Upper lobe of left lung (tissue), 6 donors: ENCODE results near the gene PGAP6. TPM values are rescaled to one million over a fixed set of nuclear protein-coding genes. Genes with fewer than 3 reads are reported as not detected.

Experiments used
- ATAC-seq, 2 donors: fragments of 200-7000 bp; cut with Tn5 transposase; one replicate each; pipeline ENCODE4 v1.9.1; 2022; ENCODE audit warnings: mild to moderate bottlenecking in 2 of 2, moderate library complexity in 2 of 2; ENCODE audit not compliant: low FRiP score in 2 of 2
- DNase-seq, 2 donors: peaks; one replicate each; pipeline ENCODE4 v3.0.0-alpha.2; 2019 to 2020
- H3K27ac ChIP-seq, 4 donors: fragments of 200-600 bp; sonication (generic); one replicate each; pipeline ENCODE4 v1.5.1; 2016 to 2019
- H3K27me3 ChIP-seq, 4 donors: fragments of 200-600 bp; sonication (generic); one replicate each; pipeline ENCODE4 v1.5.1; 2017 to 2019
- H3K36me3 ChIP-seq, 4 donors: fragments of 200-600 bp; sonication (generic); one replicate each; pipeline ENCODE4 v1.5.1; 2016 to 2019
- H3K4me1 ChIP-seq, 4 donors: fragments of 200-600 bp; sonication (generic); one replicate each; pipeline ENCODE4 v1.5.1; 2018 to 2019
- H3K4me3 ChIP-seq, 4 donors: fragments of 200-600 bp; sonication (generic); one replicate each; pipeline ENCODE4 v1.5.1; 2017 to 2019; ENCODE audit warnings: mild to moderate bottlenecking in 2 of 4, moderate library complexity in 1 of 4
- H3K9me3 ChIP-seq, 4 donors: fragments of 200-600 bp; sonication (generic); one replicate each; pipeline ENCODE4 v1.5.1; 2018 to 2019
- CTCF ChIP-seq, 6 experiments: fragments of 450-650 bp in 4 of 6; fragments of 200-600 bp in 2 of 6; sonication (generic) in 2 of 6; IDR thresholded peaks; one replicate each; pipeline ENCODE4 v1.5.1; 2016 to 2019; ENCODE audit warnings: antibody characterized with exemption in 6 of 6
- EP300 ChIP-seq, 4 donors: sonication (generic); formaldehyde crosslinking; IDR thresholded peaks; one replicate each; pipeline ENCODE4 v1.5.1; 2017; ENCODE audit warnings: antibody characterized with exemption in 4 of 4, control low read depth in 2 of 4
- POLR2A ChIP-seq, 4 donors: fragments of 450-650 bp; IDR thresholded peaks; one replicate each; pipeline ENCODE4 v1.5.1; 2016 to 2017; ENCODE audit warnings: antibody characterized with exemption in 4 of 4, mild to moderate bottlenecking in 2 of 4
- POLR2AphosphoS5 ChIP-seq, 2 donors: sonication (generic); formaldehyde crosslinking; IDR thresholded peaks; one replicate each; pipeline ENCODE4 v1.5.1; 2017; ENCODE audit warnings: antibody characterized with exemption in 2 of 2
- WGBS, 2 donors: methylation state at CpG; one replicate each; pipeline ENCODE4 v1.1.5; 2017 to 2018; 5-methylcytosine and 5-hydroxymethylcytosine counted together
- total RNA-seq, 6 donors: library from RNA; depleted of rRNA in 4 of 6; stranded (reverse); fragments of >200 nt in 4 of 6; gene quantifications; one replicate each; pipeline versions ENCODE4 v1.1.0 to v1.2.1, GENCODE V29; 2016 to 2021
- donor health status: DM: no; HTN: no; CAD: no; lungs with moderate emphysema.
- donor health status: DM: no; HTN: yes; CAD: no; lungs with severe emphysema.

Gene PGAP6
- total RNA-seq, 6 donors from 2014 or later = 27.9 to 150 (median 96.4) TPM

- H3K27me3 ChIP-seq = no peaks in the 10 kb centered on the region
- no peak overlapping the region for H3K4me3 ChIP-seq
- DNase-seq (no peak), ATAC-seq (no peak)
- TF ChIP-seq POLR2AphosphoS5 (IDR thresholded peaks at IDR 0.05) (no peak), EP300 (IDR thresholded peaks at IDR 0.05) (no peak), POLR2A (IDR thresholded peaks at IDR 0.05) (no peak), CTCF (IDR thresholded peaks at IDR 0.05) (no peak)
- no peak overlapping the region for H3K27ac ChIP-seq
- WGBS, 2 donors = 92 to 93% methylated on average over 44 to 47 of the region's 47 CpGs
- H3K9me3 ChIP-seq = no peaks in the 10 kb centered on the region
- no peaks in the 10 kb centered on the region for H3K36me3 ChIP-seq
- peaks cover 0 to 6% (median 2%) of the 10 kb centered on the region in 4 donors for H3K4me1 ChIP-seq
Observed at GRCh38 chr16:360698-361336, 21.0 kb downstream of the PGAP6 start.

GRCh38 chr16:359871-360697, 21.7 kb downstream of the PGAP6 start:
- Histone ChIP-seq H3K4me3 (no peak overlapping the region), H3K27ac (no peak overlapping the region), H3K4me1 (peaks cover 0 to 6% (median 2%) of the 10 kb centered on the region in 4 donors), H3K27me3 (no peaks in the 10 kb centered on the region), H3K9me3 (no peaks in the 10 kb centered on the region), H3K36me3 (no peaks in the 10 kb centered on the region)
- ATAC-seq (no peak), DNase-seq (peak in 1 of 2 donors; percentile 83)
- TF ChIP-seq POLR2A (IDR thresholded peaks at IDR 0.05) (no peak), CTCF (IDR thresholded peaks at IDR 0.05) (no peak), EP300 (IDR thresholded peaks at IDR 0.05) (no peak)
- 90 to 92% methylated on average over 34 to 47 of the region's 47 CpGs for WGBS, 2 donors

GRCh38 chr16:359067-359763, 22.6 kb downstream of the PGAP6 start:
- H3K27me3 ChIP-seq = no peaks in the 10 kb centered on the region
- no peak overlapping the region for H3K4me3 ChIP-seq
- no peak for TF ChIP-seq POLR2A (IDR thresholded peaks at IDR 0.05)
- no peak for TF ChIP-seq EP300 (IDR thresholded peaks at IDR 0.05)
- no peak for TF ChIP-seq CTCF (IDR thresholded peaks at IDR 0.05)
- no peak for TF ChIP-seq POLR2AphosphoS5 (IDR thresholded peaks at IDR 0.05)
- no peak for ATAC-seq
- H3K4me1 ChIP-seq = peaks cover 0 to 6% (median 2%) of the 10 kb centered on the region in 4 donors
- H3K36me3 ChIP-seq = no peaks in the 10 kb centered on the region
- WGBS, 2 donors = 77 to 80% methylated on average over 11 to 19 of the region's 19 CpGs
- H3K9me3 ChIP-seq = no peaks in the 10 kb centered on the region
- no peak overlapping the region for H3K27ac ChIP-seq
- DNase-seq = peak in 1 of 2 donors; percentile 75

- no peak overlapping the region for H3K4me3 ChIP-seq
- no peak overlapping the region for H3K27ac ChIP-seq
- peak in 1 of 2 donors; percentile 47 for DNase-seq
- no peaks in the 10 kb centered on the region for H3K27me3 ChIP-seq
- 76 to 89% methylated on average over 8 to 9 of the region's 12 CpGs for WGBS, 2 donors
- TF ChIP-seq EP300 (IDR thresholded peaks at IDR 0.05) (no peak), POLR2AphosphoS5 (IDR thresholded peaks at IDR 0.05) (no peak), POLR2A (IDR thresholded peaks at IDR 0.05) (no peak), CTCF (IDR thresholded peaks at IDR 0.05) (no peak)
- peaks cover under 1 to 13% (median 7%) of the 10 kb centered on the region in 4 donors for H3K4me1 ChIP-seq
- no peaks in the 10 kb centered on the region for H3K36me3 ChIP-seq
- no peaks in the 10 kb centered on the region for H3K9me3 ChIP-seq
- no peak for ATAC-seq
Observed at GRCh38 chr16:356741-357140, 25.0 kb downstream of the PGAP6 start.
